ENCODE results near the gene PICALM. TPM values are rescaled to one million over a fixed set of nuclear protein-coding genes. Genes with fewer than 3 reads are reported as not detected.

Gene PICALM
- total and polyA plus RNA-seq, 2 donors (not counting 1 experiment from before 2014, with no cell fraction given): 48.4 to 165 TPM

DNA sequence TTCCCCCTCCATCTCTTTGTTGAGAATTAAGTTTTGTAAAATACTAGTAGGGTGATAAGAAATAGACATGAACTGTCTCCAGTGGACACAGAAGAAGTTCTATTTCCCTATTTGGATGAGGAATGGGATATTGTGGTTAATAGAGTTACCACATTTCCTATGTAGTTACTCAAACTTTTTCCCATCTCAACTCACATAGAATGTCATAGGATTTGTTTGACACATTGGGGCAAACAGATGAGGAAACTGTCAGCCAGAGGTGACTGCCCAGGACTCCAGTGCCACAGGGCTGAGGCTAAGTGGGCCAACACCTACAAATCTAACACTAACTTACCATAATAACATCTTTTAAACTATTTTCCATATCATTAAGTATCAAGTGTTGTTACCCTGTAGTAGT lies 155.4 kb downstream of the PICALM start:
- Mint-ChIP-seq H3K9me3 (ENCODE audit: insufficient read depth) (no peaks in the 10 kb centered on the region), H3K4me1 (no peaks in the 10 kb centered on the region), H3K4me3 (no peak overlapping the region), H3K27ac (no peak overlapping the region), H3K27me3 (peaks cover 5% of the 10 kb centered on the region)
- ATAC-seq (ENCODE audit: low read depth) (no peak), DNase-seq (no peak)
- Histone ChIP-seq H3K79me2 (ENCODE audit: control insufficient read depth, insufficient read depth, low read length) (no peaks in the 10 kb centered on the region), H3K4me2 (replicated peaks; ENCODE audit: low read depth, low read length, poor library complexity, severe bottlenecking) (no peak overlapping the region), H3K4me3 (ENCODE audit: control extremely low read depth in 1 of 5, extremely low read depth in 1 of 5, insufficient read depth in 1 of 5, low read depth in 2 of 5, low read length in 4 of 5) (no peak overlapping the region), H2AFZ (ENCODE audit: insufficient read depth, low read depth, low read length, poor library complexity, severe bottlenecking) (no peak overlapping the region), H3K27ac (ENCODE audit: low read length in 2 of 2) (no peak overlapping the region), H3K9me3 (ENCODE audit: control extremely low read depth in 1 of 3, control insufficient read depth in 2 of 3, insufficient read depth in 1 of 3, low read length in 2 of 3) (peaks cover 0 to 4% (median 0%) of the 10 kb centered on the region in 3 donors), H3K4me1 (ENCODE audit: control insufficient read depth in 2 of 2, insufficient read depth in 2 of 2, low read length in 2 of 2) (no peaks in the 10 kb centered on the region), H4K20me1 (ENCODE audit: control insufficient read depth, insufficient read depth, low read length, poor library complexity, severe bottlenecking) (no peaks in the 10 kb centered on the region), H3K36me3 (replicated peaks in 1 of 2; ENCODE audit: control extremely low read depth in 1 of 2, control insufficient read depth in 1 of 2, extremely low read depth in 1 of 2, insufficient read depth in 2 of 2, low read length in 1 of 2) (no peaks in the 10 kb centered on the region), H3K9ac (ENCODE audit: low read length) (no peak overlapping the region), H3K27me3 (replicated peaks in 1 of 4; ENCODE audit: control extremely low read depth in 1 of 4, control insufficient read depth in 3 of 4, insufficient read depth in 4 of 4, low read length in 3 of 4) (no peaks in the 10 kb centered on the region)
- ChIA-PET POLR2A (no interaction called here), CTCF (no interaction called here)
- TF ChIP-seq EZH2 (IDR thresholded peaks at IDR 0.05; ENCODE audit: borderline replicate concordance, insufficient read depth, low read depth, low read length, poor library complexity, severe bottlenecking): no peak
- TF ChIP-seq, protein P1, sequence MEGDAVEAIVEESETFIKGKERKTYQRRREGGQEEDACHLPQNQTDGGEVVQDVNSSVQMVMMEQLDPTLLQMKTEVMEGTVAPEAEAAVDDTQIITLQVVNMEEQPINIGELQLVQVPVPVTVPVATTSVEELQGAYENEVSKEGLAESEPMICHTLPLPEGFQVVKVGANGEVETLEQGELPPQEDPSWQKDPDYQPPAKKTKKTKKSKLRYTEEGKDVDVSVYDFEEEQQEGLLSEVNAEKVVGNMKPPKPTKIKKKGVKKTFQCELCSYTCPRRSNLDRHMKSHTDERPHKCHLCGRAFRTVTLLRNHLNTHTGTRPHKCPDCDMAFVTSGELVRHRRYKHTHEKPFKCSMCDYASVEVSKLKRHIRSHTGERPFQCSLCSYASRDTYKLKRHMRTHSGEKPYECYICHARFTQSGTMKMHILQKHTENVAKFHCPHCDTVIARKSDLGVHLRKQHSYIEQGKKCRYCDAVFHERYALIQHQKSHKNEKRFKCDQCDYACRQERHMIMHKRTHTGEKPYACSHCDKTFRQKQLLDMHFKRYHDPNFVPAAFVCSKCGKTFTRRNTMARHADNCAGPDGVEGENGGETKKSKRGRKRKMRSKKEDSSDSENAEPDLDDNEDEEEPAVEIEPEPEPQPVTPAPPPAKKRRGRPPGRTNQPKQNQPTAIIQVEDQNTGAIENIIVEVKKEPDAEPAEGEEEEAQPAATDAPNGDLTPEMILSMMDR (IDR thresholded peaks at IDR 0.05): no peak
- intact Hi-C loops (cut with micrococcal nuclease): no loop called here

DNA sequence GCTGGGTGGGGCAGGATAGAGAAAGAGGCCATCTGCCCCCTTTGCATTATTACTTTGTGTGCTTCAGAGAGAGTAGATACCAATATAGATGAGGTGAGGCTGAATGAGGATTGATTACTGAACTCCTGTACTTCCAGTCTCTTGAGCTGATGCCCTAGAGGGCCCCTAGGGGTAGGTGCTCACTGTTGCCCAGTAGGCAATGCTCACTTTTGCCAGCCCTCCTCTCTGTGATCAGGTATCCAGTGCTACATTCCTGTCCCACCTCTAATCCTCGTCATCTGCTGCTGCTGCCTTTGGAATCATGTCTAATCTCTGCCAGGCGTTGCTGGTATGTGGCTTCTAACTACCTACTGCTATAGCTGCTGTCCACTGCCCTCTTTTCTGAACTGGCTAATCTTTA lies 156.5 kb downstream of the PICALM start:
- POLR2A ChIA-PET: no interaction called here
- H4K20me1 ChIP-seq (ENCODE audit: control insufficient read depth, insufficient read depth, low read length, poor library complexity, severe bottlenecking): no peaks in the 10 kb centered on the region
- H3K9me3 ChIP-seq (ENCODE audit: control extremely low read depth in 1 of 3, control insufficient read depth in 2 of 3, insufficient read depth in 1 of 3, low read length in 2 of 3): peaks cover 0 to 4% (median 0%) of the 10 kb centered on the region in 3 donors
- H3K27ac ChIP-seq (ENCODE audit: low read length in 2 of 2): no peak overlapping the region
- no peaks in the 10 kb centered on the region for H3K27me3 ChIP-seq (replicated peaks in 1 of 4; ENCODE audit: control extremely low read depth in 1 of 4, control insufficient read depth in 3 of 4, insufficient read depth in 4 of 4, low read length in 3 of 4)
- DNase-seq (no peak), ATAC-seq (ENCODE audit: low read depth) (no peak)
- no peak overlapping the region for H3K4me2 ChIP-seq (replicated peaks; ENCODE audit: low read depth, low read length, poor library complexity, severe bottlenecking)
- no peak overlapping the region for H3K4me3 Mint-ChIP-seq
- no peaks in the 10 kb centered on the region for H3K9me3 Mint-ChIP-seq (ENCODE audit: insufficient read depth)
- TF ChIP-seq, protein P1 (IDR thresholded peaks at IDR 0.05): no peak
- no peak for TF ChIP-seq EZH2 (IDR thresholded peaks at IDR 0.05; ENCODE audit: borderline replicate concordance, insufficient read depth, low read depth, low read length, poor library complexity, severe bottlenecking)
- 90% methylated on average over 2 of the region's 2 CpGs for WGBS (ENCODE audit: insufficient coverage)
- H3K27ac Mint-ChIP-seq: no peak overlapping the region
- no peaks in the 10 kb centered on the region for H3K4me1 ChIP-seq (ENCODE audit: control insufficient read depth in 2 of 2, insufficient read depth in 2 of 2, low read length in 2 of 2)
- no peak overlapping the region for H3K4me3 ChIP-seq (ENCODE audit: control extremely low read depth in 1 of 5, extremely low read depth in 1 of 5, insufficient read depth in 1 of 5, low read depth in 2 of 5, low read length in 4 of 5)
- intact Hi-C loops (cut with micrococcal nuclease): no loop called here
- H3K27me3 Mint-ChIP-seq: peaks cover 5% of the 10 kb centered on the region
- no peak overlapping the region for H2AFZ ChIP-seq (ENCODE audit: insufficient read depth, low read depth, low read length, poor library complexity, severe bottlenecking)
- no peaks in the 10 kb centered on the region for H3K36me3 ChIP-seq (replicated peaks in 1 of 2; ENCODE audit: control extremely low read depth in 1 of 2, control insufficient read depth in 1 of 2, extremely low read depth in 1 of 2, insufficient read depth in 2 of 2, low read length in 1 of 2)
- no peaks in the 10 kb centered on the region for H3K4me1 Mint-ChIP-seq
- no peak overlapping the region for H3K9ac ChIP-seq (ENCODE audit: low read length)
- H3K79me2 ChIP-seq (ENCODE audit: control insufficient read depth, insufficient read depth, low read length): no peaks in the 10 kb centered on the region
- CTCF ChIA-PET: no interaction called here

Other genes starting within 250 kb of the PICALM start
- gene CCDC83, start 213.7 kb downstream of the PICALM start, total RNA-seq: not detected in 2 replicates
- not detected in 2 replicates for gene CCDC83, start 213.7 kb downstream of the PICALM start, polyA plus RNA-seq
- 49.5 and 58.3 TPM in 2 replicates for gene EED, start 175.7 kb upstream of the PICALM start, total RNA-seq
- gene EED, start 175.7 kb upstream of the PICALM start, polyA plus RNA-seq: 21.8 and 32.8 TPM in 2 replicates
- 23.3 and 24.4 TPM in 2 replicates for gene HIKESHI, start 233.2 kb upstream of the PICALM start, total RNA-seq
- gene HIKESHI, start 233.2 kb upstream of the PICALM start, polyA plus RNA-seq: 28.0 and 34.0 TPM in 2 replicates

Data from B cell (primary cell).